ENCODE results near the gene DLGAP1. TPM values are rescaled to one million over a fixed set of nuclear protein-coding genes. Genes with fewer than 3 reads are reported as not detected.

Gene DLGAP1
- total RNA-seq, 4 donors from 2014 or later: 1.2 to 1.4 (median 1.4) TPM

DNA sequence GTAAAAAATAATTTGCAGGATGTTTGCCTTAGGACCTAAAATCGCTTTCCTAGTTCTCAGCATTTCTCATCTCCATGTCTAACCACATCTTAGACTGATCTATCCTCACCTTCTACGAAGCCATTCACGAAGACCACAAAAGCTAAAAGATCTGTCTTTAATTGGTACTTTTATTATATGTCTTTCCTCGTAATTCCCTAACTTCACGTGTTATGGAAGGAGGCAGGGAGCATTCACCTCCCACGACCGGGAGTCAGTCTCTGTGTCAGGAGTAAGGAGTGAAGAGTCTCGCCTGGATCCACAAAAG lies 1.6 kb downstream of the DLGAP1 start:
- intact Hi-C loops (cut with DNase I): no loop called here
- Histone ChIP-seq H3K9me3 (no peaks in the 10 kb centered on the region), H3K36me3 (no peaks in the 10 kb centered on the region), H3K27ac (replicated peaks in 1 of 4) (no peak overlapping the region), H3K4me1 (peaks cover 4 to 21% (median 18%) of the 10 kb centered on the region in 4 donors), H3K27me3 (peaks cover 0 to 70% (median 9%) of the 10 kb centered on the region in 4 donors), H3K4me3 (peak overlapping the region in 3 of 4 donors; percentile 43 to 49 (median 43))
- no peak for DNase-seq (ENCODE audit: extremely low spot score)
- 11% methylated on average over 8 of the region's 8 CpGs for WGBS
- TF ChIP-seq POLR2AphosphoS5 (IDR thresholded peaks at IDR 0.05) (no peak), CTCF (IDR thresholded peaks at IDR 0.05) (no peak), EP300 (IDR thresholded peaks at IDR 0.05) (no peak), POLR2A (IDR thresholded peaks at IDR 0.05; ENCODE audit: low read depth) (no peak)

DNA sequence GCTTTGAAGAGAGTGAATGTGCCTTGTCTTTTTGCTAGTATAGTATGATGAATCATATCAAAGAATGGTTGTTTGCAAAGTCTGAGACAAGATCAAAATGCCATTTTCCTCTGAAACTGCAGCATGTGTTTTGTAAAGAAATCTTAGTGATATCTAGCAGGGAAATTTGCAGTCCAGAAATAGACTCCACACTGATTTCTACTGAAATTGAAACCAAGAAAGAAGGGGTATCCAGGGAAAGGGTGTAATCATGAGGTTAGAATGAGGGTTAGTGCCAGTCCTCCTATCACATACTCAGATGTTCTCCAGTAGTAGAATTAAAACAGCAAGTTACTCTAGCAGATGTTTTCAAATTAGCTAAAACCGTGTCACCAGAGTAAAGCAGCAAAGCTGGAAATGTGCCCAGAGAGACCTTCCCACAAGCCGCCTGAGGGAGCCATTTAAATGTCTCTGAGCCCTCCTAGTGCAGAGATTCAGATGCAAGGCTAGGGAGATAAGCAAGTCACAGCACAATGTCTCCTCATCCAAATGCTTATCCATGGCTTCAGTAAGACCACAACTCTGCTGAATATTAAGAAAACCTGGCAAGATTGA lies 4.9 kb downstream of the DLGAP1 start:
- Histone ChIP-seq H3K27ac (replicated peaks in 1 of 4) (no peak overlapping the region), H3K27me3 (peaks cover 0 to 55% (median 5%) of the 10 kb centered on the region in 4 donors), H3K9me3 (no peaks in the 10 kb centered on the region), H3K4me1 (peaks cover 4 to 15% (median 14%) of the 10 kb centered on the region in 4 donors), H3K4me3 (no peak overlapping the region), H3K36me3 (no peaks in the 10 kb centered on the region)
- intact Hi-C loops (cut with DNase I): no loop called here
- no peak for DNase-seq (ENCODE audit: extremely low spot score)
- no peak for TF ChIP-seq CTCF (IDR thresholded peaks at IDR 0.05)
- no peak for TF ChIP-seq POLR2AphosphoS5 (IDR thresholded peaks at IDR 0.05)
- no peak for TF ChIP-seq EP300 (IDR thresholded peaks at IDR 0.05)
- no peak for TF ChIP-seq POLR2A (IDR thresholded peaks at IDR 0.05; ENCODE audit: low read depth)
- 8% methylated on average over 2 of the region's 2 CpGs for WGBS

GRCh38 chr18:4445902-4446301 lies 9.2 kb downstream of the DLGAP1 start:
- Histone ChIP-seq H3K36me3 (no peaks in the 10 kb centered on the region), H3K4me3 (no peak overlapping the region), H3K27ac (replicated peaks in 1 of 4) (no peak overlapping the region), H3K27me3 (peaks cover 0 to 24% (median 0%) of the 10 kb centered on the region in 4 donors), H3K9me3 (no peaks in the 10 kb centered on the region), H3K4me1 (no peaks in the 10 kb centered on the region)
- intact Hi-C loops (cut with DNase I): no loop called here
- WGBS: 85% methylated on average over 4 of the region's 4 CpGs
- DNase-seq (ENCODE audit: extremely low spot score): no peak
- TF ChIP-seq CTCF (IDR thresholded peaks at IDR 0.05) (no peak), EP300 (IDR thresholded peaks at IDR 0.05) (no peak), POLR2AphosphoS5 (IDR thresholded peaks at IDR 0.05) (no peak), POLR2A (IDR thresholded peaks at IDR 0.05; ENCODE audit: low read depth) (no peak)

DNA sequence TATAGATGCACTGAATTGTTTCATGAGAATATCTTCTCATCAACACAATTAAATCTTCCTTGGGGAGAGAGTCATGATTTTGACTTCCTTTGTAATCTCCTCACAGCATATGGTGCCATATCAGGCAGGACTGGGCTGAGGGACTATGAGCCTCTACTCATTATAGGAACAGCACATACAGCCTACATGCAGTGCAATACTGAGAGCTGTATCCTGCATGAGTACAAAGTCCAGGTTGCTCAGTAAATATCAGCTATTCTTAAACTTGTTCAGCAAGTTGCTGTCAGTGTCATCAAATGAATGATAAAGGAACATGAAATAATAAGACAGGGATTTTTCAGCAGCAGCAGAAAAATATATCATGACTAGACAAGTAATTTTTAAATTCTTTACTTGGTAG lies 10.8 kb downstream of the DLGAP1 start:
- H3K4me3 ChIP-seq: no peak overlapping the region
- TF ChIP-seq EP300 (IDR thresholded peaks at IDR 0.05): no peak
- TF ChIP-seq POLR2A (IDR thresholded peaks at IDR 0.05; ENCODE audit: low read depth): no peak
- TF ChIP-seq CTCF (IDR thresholded peaks at IDR 0.05): no peak
- no peak for TF ChIP-seq POLR2AphosphoS5 (IDR thresholded peaks at IDR 0.05)
- no peak overlapping the region for H3K27ac ChIP-seq (replicated peaks in 1 of 4)
- no peaks in the 10 kb centered on the region for H3K4me1 ChIP-seq
- no peaks in the 10 kb centered on the region for H3K9me3 ChIP-seq
- intact Hi-C loops (cut with DNase I): no loop called here
- peaks cover 0 to 16% (median 0%) of the 10 kb centered on the region in 4 donors for H3K27me3 ChIP-seq
- no peaks in the 10 kb centered on the region for H3K36me3 ChIP-seq
- DNase-seq (ENCODE audit: extremely low spot score): no peak

DNA sequence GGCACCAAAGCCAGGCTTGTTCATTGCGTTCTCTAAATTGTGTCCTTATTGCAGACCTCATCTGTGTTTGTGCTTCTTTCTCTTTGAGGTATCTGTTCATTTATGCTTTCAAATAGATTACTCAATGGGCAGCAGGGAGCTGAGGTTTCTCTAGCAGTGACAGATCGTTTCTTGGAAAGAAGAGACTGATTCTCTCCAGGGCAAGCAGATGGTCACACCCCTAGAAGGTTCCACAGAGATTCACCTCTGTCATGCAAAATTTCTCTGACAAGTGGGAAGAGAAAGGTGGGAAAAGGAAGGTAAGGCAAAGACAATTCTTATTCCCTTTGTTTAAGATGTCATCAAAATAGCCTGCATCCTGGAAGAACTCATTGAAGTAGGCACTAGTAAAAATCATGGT lies 14.0 kb downstream of the DLGAP1 start:
- no peak overlapping the region for H3K4me3 ChIP-seq
- H3K27ac ChIP-seq (replicated peaks in 1 of 4): no peak overlapping the region
- no peak for TF ChIP-seq POLR2A (IDR thresholded peaks at IDR 0.05; ENCODE audit: low read depth)
- TF ChIP-seq CTCF (IDR thresholded peaks at IDR 0.05): no peak
- TF ChIP-seq POLR2AphosphoS5 (IDR thresholded peaks at IDR 0.05): no peak
- no peak for TF ChIP-seq EP300 (IDR thresholded peaks at IDR 0.05)
- H3K4me1 ChIP-seq: no peaks in the 10 kb centered on the region
- H3K9me3 ChIP-seq: no peaks in the 10 kb centered on the region
- intact Hi-C loops (cut with DNase I): no loop called here
- H3K36me3 ChIP-seq: no peaks in the 10 kb centered on the region
- peaks cover 0 to 12% (median 0%) of the 10 kb centered on the region in 4 donors for H3K27me3 ChIP-seq
- no peak for DNase-seq (ENCODE audit: extremely low spot score)
- WGBS: 52% methylated on average over 2 of the region's 2 CpGs
